Stimulated activated naive CD4-positive, alpha-beta T cell (primary cell): Measurements from ENCODE around the gene ZNF581.

ENCODE experiments used
- DNase-seq, 6 experiments: peaks; one replicate each; lab custom pipeline; 2025; lab: John Stamatoyannopoulos, UW

ZNF581 gene

GRCh38 chr19:55680339-55681130 lies 37.1 kb downstream of the ZNF581 start:
- DNase-seq: no peak

DNA sequence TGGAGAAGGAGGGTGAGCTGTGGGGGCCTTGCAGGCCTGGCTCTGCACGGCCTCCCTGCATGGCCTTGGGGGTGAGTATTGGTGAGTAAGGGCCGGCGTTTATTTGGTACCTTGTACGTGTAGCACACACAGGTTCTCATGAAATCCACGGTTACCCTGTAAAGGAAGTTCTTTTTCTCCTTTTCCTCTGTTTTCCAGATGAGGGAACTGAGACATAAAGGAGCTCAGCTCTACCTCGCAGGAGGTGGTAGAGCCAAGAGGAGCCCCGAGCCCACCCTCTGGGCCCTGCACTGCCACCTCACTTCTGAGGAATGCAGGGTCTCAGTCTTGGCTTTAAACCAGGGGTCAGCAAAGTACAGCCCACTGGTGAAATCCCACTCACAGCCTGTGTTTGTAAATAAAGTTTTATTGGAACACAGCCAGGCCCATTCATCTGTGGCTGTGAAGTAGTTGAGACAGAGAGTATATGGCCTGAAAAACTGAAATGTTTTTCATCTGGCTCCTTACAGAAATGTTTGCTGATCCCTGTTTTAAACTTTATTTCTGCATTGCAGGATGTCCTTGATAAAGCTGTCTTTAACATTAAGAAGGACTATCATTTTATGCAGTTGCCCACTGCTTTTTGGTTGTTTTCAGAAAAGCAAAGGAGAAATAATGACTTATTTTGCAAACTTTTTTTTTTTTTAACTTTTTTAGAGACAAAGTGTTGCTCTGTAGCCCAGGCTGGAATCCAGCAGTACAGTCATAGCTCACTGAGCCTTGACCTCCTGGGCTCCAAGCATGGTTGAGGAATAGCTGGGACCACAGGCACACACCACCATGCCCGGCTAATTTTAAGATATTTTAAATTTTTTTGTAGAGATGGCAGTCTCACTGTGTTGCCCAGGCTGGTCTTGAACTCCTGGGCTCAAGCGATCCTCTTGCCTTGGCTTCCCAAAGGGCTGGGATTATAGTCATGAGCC lies 38.0 kb downstream of the ZNF581 start:
- no peak for DNase-seq

DNA sequence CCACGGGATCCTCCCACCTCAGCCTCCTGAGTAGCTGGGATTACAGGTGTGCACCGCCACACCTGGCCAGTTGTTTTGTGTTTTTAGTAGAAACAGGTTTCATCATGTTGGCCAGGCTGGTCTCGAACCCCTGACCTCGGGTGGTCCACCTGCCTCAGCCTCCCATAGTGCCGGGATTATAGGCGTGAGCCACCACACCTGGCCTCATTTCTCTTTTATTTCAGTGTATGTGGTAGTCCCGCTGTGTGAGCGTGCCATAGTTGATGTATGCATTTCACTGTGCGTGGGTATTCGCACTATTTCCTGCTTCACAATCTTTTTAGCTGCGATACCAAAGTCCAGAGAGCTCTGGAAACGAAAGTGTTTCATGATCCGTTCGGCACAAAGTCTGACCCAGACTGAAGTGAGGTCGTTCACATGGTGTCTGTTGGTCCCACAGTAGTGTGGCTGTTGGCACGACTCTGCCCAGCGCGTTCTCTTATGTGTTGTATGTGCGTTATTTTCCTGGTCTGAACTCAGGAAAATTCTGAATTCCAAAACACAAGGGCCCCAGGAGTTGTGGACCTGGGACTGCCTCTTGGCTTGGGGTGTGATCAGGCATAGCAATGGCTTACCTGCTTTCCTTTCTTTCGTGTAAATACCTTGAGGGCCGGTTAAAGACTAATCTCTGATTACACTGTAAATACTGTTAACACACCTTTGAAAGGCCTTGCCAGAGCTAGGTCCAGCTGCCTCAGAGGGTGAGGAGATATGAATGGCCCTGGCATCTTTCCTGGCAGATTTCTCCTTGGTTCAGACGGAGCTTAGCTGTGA lies 40.2 kb downstream of the ZNF581 start:
- no peak for DNase-seq

DNA sequence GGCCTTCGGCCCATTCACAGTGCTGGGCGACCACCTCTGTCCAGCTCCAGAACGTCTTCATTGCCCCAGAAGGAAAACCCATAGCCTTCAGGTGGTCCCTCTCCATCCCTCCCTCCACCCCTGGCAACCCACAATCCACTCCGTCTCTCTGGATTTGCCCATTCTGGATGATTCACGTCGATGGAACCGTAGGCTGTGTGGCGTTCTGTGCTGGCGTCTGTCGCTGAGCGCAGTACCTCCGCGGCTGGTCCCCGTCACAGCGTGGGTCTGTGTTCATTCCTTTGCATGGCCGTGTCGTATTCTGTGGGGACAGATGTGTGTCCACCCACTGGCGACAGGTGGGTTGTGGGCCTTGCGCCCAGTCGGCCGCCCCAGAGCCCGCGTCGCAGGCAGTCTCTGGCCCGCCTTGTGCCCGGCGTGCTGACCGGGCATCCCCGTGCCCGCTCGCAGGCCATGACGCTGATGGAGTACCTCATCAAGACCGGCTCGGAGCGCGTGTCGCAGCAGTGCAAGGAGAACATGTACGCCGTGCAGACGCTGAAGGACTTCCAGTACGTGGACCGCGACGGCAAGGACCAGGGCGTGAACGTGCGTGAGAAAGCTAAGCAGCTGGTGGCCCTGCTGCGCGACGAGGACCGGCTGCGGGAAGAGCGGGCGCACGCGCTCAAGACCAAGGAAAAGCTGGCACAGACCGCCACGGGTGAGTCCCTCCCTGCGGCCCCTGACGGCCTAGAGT lies 41.7 kb downstream of the ZNF581 start:
- no peak for DNase-seq

DNA sequence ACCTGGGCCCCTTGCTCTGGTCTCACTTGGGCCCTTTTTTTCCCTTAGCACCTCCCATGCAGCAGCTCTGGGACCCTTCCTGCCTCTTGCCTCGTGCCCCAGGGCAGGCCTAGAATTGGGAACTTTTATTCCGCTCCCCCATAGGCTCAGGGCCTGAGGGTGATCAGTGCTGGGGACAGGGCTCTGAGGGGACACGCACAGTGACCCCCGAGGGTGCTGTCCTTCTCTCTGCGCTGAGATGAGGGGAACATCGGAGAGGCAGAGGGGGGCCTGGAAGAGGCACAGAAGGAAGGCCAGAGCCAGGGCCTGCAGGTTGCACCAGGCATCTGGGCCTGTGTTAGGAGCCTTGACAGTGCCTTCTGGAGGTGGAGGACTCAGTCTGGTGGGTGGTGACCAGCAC lies 42.3 kb downstream of the ZNF581 start:
- no peak for DNase-seq

DNA sequence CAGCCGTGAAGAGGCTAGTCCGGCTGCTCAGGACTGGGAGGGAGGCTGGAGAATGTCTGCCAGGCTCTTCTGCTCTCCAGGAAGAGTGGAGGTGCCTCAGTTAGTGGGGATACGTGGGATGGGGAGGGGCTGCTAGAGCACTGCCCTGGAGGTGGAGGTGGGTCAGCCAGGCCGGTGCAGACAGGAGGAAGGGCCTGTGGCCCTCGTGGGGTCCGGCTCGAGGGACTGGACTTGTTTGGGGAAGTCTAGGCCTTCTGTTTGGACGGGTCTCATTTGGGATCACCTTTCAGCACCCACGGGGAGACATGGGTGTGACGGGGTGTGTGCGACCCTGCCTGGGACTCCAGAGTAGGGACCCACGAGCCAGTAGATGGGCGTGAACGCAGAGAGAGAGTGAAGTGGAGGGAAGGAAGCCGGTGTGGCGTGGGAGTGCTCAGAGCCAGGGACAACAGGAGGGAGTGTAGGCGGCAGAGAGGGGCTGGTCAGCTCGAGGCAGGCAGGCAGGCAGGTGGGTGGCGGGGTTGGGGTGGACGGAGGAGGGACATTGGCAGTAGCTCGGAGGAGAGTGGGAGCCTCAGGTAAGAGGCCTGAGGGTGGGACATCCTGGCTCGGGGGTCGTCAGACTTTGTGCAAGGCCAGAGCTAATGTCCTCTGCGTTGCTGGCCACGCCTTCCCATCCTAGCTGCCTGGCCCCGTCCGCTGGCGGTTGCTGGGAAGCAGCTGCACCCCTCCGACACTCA lies 43.0 kb downstream of the ZNF581 start:
- DNase-seq: no peak

- DNase-seq: no peak
These were observed 44.1 kb downstream of the ZNF581 start for GRCh38 chr19:55687281-55688201.

DNA sequence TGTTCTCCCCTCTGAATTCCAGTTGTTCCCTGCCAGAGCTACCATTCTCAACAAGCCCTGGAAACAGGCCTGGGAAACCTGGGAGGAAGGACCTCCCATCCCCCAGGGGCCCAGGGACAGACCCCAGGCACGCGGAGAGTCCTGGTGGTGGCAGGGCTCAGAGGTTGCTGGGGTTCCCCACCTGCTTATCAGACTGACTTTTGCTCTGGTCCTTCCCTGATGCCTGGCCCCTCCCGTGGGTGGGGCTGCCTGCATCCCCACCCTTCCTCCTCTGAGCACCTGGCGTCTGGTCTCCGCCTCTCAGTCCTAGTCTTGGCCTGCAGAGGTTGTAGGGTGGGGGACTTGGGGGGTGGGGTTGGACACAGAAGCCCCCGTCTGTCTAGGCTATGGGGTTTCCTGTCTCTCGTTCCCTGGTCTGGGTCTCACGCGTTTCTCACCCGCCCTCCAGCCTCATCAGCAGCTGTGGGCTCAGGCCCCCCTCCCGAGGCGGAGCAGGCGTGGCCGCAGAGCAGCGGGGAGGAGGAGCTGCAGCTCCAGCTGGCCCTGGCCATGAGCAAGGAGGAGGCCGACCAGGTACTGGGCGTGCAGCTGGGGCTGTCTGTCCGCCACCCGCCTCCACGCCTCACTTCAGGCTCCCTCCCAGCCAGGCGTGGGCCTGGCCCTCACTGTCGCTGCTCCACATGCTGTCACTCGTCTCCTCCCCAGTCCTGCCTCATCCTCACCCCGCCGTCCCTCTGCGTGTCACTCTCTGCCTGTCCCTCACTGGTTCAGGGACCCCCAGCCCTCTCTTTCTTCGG lies 45.2 kb downstream of the ZNF581 start:
- DNase-seq: no peak

- no peak for DNase-seq
These were observed 46.1 kb downstream of the ZNF581 start for GRCh38 chr19:55689411-55690108.

DNA sequence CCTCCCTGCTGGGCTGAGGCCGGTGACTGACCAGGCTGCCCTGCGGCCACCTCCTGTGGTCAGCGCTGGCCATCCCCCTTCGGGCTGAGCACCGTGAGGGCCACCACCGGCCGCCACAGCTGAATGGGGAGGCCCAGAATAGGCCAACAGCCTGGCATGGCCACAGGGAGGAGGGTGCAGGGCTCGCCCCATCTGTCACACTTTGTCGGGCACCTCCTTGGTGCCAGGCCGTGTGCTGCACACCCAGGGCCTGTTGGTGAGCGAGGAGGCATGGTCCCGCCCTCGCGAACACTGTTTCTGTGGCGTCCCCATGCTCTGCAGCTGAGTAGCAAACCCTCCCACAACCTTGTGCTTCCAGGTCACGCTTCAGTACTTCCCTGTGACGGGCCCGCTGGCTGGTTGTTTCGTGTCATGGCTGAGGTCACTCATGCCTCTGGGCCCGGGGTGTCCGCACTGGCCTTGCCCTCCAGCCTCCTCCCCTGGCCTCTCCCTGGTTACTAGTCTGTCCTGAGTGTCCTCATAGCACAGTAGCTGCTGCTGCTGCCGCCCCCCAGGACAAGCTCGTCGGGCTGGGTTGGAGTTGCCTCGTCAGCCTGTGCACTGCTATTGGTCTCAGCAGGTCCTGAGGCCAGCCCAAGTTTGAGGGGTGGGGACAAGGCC lies 46.8 kb downstream of the ZNF581 start:
- DNase-seq: no peak

DNA sequence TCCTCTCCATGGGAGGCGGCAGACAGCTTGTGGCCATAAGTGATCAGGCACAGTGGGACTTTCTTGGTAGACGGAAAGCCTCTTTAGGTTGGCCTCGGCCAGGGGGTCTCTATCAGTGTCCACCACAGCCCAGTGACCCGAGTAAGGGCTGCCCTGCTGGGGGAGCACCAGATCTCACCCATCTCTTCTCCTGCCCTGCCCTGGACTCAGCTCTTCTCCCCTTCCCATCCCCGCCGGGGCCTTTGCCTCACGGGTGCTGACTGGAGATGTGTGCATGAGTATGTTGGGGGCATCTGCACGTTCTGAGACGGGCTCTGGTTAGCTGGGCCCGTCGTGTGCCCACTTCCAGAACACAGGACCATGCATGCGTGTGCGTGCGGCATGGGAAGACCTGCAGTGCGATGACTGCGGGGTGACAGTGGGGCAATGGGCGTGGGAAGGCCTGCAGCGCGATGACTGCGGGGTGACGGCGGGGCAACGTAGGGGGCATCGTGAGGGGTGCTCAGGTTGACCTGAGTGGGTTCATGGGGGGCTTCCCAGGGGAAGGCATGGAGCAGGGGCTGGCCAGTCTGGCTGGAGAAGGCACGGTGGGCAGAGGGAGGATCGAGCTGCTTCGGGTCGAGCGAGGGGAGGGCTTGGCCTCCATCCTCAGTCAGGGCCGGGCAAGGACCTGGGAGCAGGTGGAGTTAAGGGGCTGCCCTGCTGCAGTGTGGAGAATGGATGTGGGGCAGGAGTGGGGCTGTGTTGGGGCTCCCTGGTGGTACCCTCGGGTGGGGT lies 47.5 kb downstream of the ZNF581 start:
- DNase-seq: no peak

DNA sequence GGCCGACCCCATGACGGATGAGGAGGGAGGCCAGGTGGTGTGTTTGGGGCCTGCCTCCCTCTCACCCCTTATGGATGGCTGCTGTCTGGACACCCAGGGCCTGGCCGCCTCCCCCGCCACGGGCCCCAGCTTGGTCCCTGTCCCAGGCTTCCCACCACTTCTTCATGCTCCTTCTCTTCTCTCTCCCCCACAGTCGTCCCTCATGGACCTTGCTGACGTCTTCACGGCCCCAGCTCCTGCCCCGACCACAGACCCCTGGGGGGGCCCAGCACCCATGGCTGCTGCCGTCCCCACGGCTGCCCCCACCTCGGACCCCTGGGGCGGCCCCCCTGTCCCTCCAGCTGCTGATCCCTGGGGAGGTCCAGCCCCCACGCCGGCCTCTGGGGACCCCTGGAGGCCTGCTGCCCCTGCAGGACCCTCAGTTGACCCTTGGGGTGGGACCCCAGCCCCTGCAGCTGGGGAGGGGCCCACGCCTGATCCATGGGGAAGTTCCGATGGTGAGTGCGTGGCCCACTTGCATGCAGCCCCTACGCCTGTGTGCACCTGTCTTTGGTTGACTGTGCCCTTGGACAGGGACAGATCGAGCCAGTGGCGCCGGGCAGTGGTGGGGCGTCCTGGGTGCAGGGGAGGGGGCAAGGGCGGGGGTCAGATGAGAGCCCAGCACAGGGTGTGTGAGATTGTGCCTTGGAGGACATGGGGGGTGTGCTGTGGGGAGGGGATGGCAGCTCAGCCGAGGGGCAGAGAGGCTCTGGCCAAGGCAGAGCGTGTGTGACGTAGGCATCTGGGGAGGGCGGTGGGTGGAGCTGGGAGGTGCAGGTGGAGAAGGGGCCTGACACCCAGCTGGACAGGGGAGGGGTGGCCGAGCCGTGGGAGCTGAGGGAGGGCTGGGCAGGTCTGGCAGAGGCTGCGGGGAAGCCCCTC lies 48.4 kb downstream of the ZNF581 start:
- no peak for DNase-seq

DNA sequence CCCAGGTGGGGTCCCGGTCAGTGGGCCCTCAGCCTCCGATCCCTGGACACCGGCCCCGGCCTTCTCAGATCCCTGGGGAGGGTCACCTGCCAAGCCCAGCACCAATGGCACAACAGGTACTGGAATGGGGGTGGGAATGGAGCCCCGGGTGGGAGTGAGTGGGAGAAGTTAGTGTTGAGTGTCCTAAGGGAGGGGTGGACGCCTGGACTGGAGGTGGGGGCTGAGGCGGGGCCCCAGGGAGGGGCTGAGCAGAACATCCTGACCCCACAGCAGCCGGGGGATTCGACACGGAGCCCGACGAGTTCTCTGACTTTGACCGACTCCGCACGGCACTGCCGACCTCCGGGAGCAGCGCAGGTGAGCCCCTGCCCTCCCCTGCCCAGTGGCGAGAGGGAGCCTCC lies 49.2 kb downstream of the ZNF581 start:
- DNase-seq: no peak

- no peak for DNase-seq
These were observed 50.0 kb downstream of the ZNF581 start for GRCh38 chr19:55693336-55693974.

- DNase-seq: no peak
These were observed 50.8 kb downstream of the ZNF581 start for GRCh38 chr19:55694241-55694655.
